Dendritic cell treated with granulocyte-macrophage colony-stimulating factor and Interleukin-4, amounts not matched to agents 40 ng/mL and 50 ng/mL, for 4 days (primary cell): Measurements from ENCODE around the gene ZIC4.

Experiments
- H3K27ac Mint-ChIP-seq: one replicate; pipeline ENCODE4 v1.8.0; 2022; ENCODE audit warnings: mild to moderate bottlenecking, mixed read lengths
- H3K27me3 Mint-ChIP-seq: one replicate; pipeline ENCODE4 v1.8.0; 2022; ENCODE audit warnings: mild to moderate bottlenecking, mixed read lengths
- H3K36me3 Mint-ChIP-seq: one replicate; pipeline ENCODE4 v1.8.0; 2022; ENCODE audit warnings: low read depth, mixed read lengths
- H3K4me1 Mint-ChIP-seq: one replicate; pipeline ENCODE4 v1.8.0; 2022; ENCODE audit warnings: low read depth, mixed read lengths
- H3K4me3 Mint-ChIP-seq: one replicate; pipeline ENCODE4 v1.8.0; 2022; ENCODE audit warnings: mild to moderate bottlenecking, moderate library complexity, mixed read lengths
- H3K9me3 Mint-ChIP-seq: one replicate; pipeline ENCODE4 v1.8.0; 2022; ENCODE audit warnings: mixed read lengths
- intact Hi-C: fragments of 100-400 bp; cut with micrococcal nuclease; formaldehyde crosslinking; loops from one replicate; pipeline ENCODE4 v1.15.0; 2022

ZIC4 gene

GRCh38 chr3:147369231-147369630 is 37.1 kb downstream of the ZIC4 start:
- Mint-ChIP-seq H3K9me3 (no peaks in the 10 kb centered on the region), H3K4me1 (no peaks in the 10 kb centered on the region), H3K36me3 (no peaks in the 10 kb centered on the region), H3K27me3 (peaks cover 73% of the 10 kb centered on the region), H3K27ac (no peak overlapping the region), H3K4me3 (no peak overlapping the region)
- intact Hi-C loops = no loop called here

- intact Hi-C loops = no loop called here
- H3K27me3 Mint-ChIP-seq = peaks cover 68% of the 10 kb centered on the region
- H3K4me1 Mint-ChIP-seq = no peaks in the 10 kb centered on the region
- no peak overlapping the region for H3K27ac Mint-ChIP-seq
- H3K4me3 Mint-ChIP-seq = no peak overlapping the region
- H3K36me3 Mint-ChIP-seq = no peaks in the 10 kb centered on the region
- H3K9me3 Mint-ChIP-seq = no peaks in the 10 kb centered on the region
Measured at GRCh38 chr3:147368561-147369221, 37.7 kb downstream of the ZIC4 start.

- H3K4me3 Mint-ChIP-seq = no peak overlapping the region
- H3K27me3 Mint-ChIP-seq = peaks cover 62% of the 10 kb centered on the region
- intact Hi-C loops = no loop called here
- no peaks in the 10 kb centered on the region for H3K9me3 Mint-ChIP-seq
- H3K27ac Mint-ChIP-seq = no peak overlapping the region
- H3K36me3 Mint-ChIP-seq = no peaks in the 10 kb centered on the region
- no peaks in the 10 kb centered on the region for H3K4me1 Mint-ChIP-seq
Measured at GRCh38 chr3:147368151-147368550, 38.2 kb downstream of the ZIC4 start.

- H3K36me3 Mint-ChIP-seq = no peaks in the 10 kb centered on the region
- intact Hi-C loops = no loop called here
- H3K27me3 Mint-ChIP-seq = peaks cover 58% of the 10 kb centered on the region
Measured at GRCh38 chr3:147367676-147368075, 38.7 kb downstream of the ZIC4 start.

GRCh38 chr3:147365196-147366115 is 40.9 kb downstream of the ZIC4 start:
- H3K36me3 Mint-ChIP-seq = no peaks in the 10 kb centered on the region
- H3K27ac Mint-ChIP-seq = no peak overlapping the region
- no peaks in the 10 kb centered on the region for H3K9me3 Mint-ChIP-seq
- H3K4me3 Mint-ChIP-seq = no peak overlapping the region
- intact Hi-C loops = no loop called here
- H3K4me1 Mint-ChIP-seq = no peaks in the 10 kb centered on the region
- H3K27me3 Mint-ChIP-seq = peaks cover 51% of the 10 kb centered on the region

More at GRCh38 chr3:147367676-147368075, 38.7 kb downstream of the ZIC4 start:
- Mint-ChIP-seq H3K4me1 (no peaks in the 10 kb centered on the region), H3K4me3 (no peak overlapping the region), H3K9me3 (no peaks in the 10 kb centered on the region), H3K27ac (no peak overlapping the region)

GRCh38 chr3:147364771-147365170 is 41.6 kb downstream of the ZIC4 start:
- Mint-ChIP-seq H3K9me3 (no peaks in the 10 kb centered on the region), H3K36me3 (no peaks in the 10 kb centered on the region), H3K4me1 (no peaks in the 10 kb centered on the region), H3K4me3 (no peak overlapping the region), H3K27ac (no peak overlapping the region), H3K27me3 (peaks cover 51% of the 10 kb centered on the region)
- intact Hi-C loops = no loop called here

GRCh38 chr3:147361454-147362420 is 44.6 kb downstream of the ZIC4 start:
- no peak overlapping the region for H3K4me3 Mint-ChIP-seq
- intact Hi-C loops = no loop called here
- H3K36me3 Mint-ChIP-seq = no peaks in the 10 kb centered on the region
- H3K27me3 Mint-ChIP-seq = peaks cover 59% of the 10 kb centered on the region
- no peaks in the 10 kb centered on the region for H3K9me3 Mint-ChIP-seq
- no peak overlapping the region for H3K27ac Mint-ChIP-seq
- H3K4me1 Mint-ChIP-seq = no peaks in the 10 kb centered on the region

- Mint-ChIP-seq H3K9me3 (no peaks in the 10 kb centered on the region), H3K27me3 (peaks cover 68% of the 10 kb centered on the region), H3K4me1 (no peaks in the 10 kb centered on the region), H3K27ac (no peak overlapping the region), H3K36me3 (no peaks in the 10 kb centered on the region), H3K4me3 (no peak overlapping the region)
- intact Hi-C loops = no loop called here
Measured at GRCh38 chr3:147360646-147361453, 45.5 kb downstream of the ZIC4 start.

GRCh38 chr3:147360051-147360439 is 46.3 kb downstream of the ZIC4 start:
- Mint-ChIP-seq H3K9me3 (no peaks in the 10 kb centered on the region), H3K27me3 (peaks cover 72% of the 10 kb centered on the region), H3K4me3 (no peak overlapping the region), H3K4me1 (no peaks in the 10 kb centered on the region), H3K27ac (no peak overlapping the region), H3K36me3 (no peaks in the 10 kb centered on the region)
- intact Hi-C loops = no loop called here

- H3K9me3 Mint-ChIP-seq = no peaks in the 10 kb centered on the region
- intact Hi-C loops = no loop called here
Measured at GRCh38 chr3:147359177-147360050, 46.9 kb downstream of the ZIC4 start.

GRCh38 chr3:147358144-147358992 is 48.0 kb downstream of the ZIC4 start:
- Mint-ChIP-seq H3K4me3 (no peak overlapping the region), H3K4me1 (no peaks in the 10 kb centered on the region), H3K9me3 (no peaks in the 10 kb centered on the region), H3K27me3 (peaks cover 78% of the 10 kb centered on the region), H3K27ac (no peak overlapping the region), H3K36me3 (no peaks in the 10 kb centered on the region)
- intact Hi-C loops = no loop called here

More at GRCh38 chr3:147359177-147360050, 46.9 kb downstream of the ZIC4 start:
- Mint-ChIP-seq H3K27me3 (peaks cover 72% of the 10 kb centered on the region), H3K27ac (no peak overlapping the region), H3K36me3 (no peaks in the 10 kb centered on the region), H3K4me3 (no peak overlapping the region), H3K4me1 (no peaks in the 10 kb centered on the region)
